ENCODE measurements around the gene MYO16. TPM values are rescaled to one million over a fixed set of nuclear protein-coding genes. Genes with fewer than 3 reads are reported as not detected.

The MYO16 gene
- 0.15 and 0.17 TPM in 2 replicates for total RNA-seq

GRCh38 chr13:108629181-108629752 is at the start of gene MYO16:
MYO16 (plus strand) TSS chr13:108629611; CDS start chr13:108629845, 234 bp downstream.

Measured in bronchus fibroblast of lung (primary cell).